GM12875 (cell line): ENCODE results near the gene MRPL45.

ENCODE experiments used
- H3K4me3 ChIP-seq: one replicate; pipeline ENCODE4 v1.5.1; 2011; ENCODE audit warnings: low read depth, low read length, control low read depth
- TF ChIP-seq, protein P1 (sequence below): IDR thresholded peaks from 2 replicates; pipeline ENCODE4 v1.5.1; 2011; ENCODE audit warnings: low read depth, mild to moderate bottlenecking, control low read depth, inconsistent platforms, low read length, moderate library complexity, borderline replicate concordance; ENCODE audit not compliant: insufficient read depth

The MRPL45 gene

DNA sequence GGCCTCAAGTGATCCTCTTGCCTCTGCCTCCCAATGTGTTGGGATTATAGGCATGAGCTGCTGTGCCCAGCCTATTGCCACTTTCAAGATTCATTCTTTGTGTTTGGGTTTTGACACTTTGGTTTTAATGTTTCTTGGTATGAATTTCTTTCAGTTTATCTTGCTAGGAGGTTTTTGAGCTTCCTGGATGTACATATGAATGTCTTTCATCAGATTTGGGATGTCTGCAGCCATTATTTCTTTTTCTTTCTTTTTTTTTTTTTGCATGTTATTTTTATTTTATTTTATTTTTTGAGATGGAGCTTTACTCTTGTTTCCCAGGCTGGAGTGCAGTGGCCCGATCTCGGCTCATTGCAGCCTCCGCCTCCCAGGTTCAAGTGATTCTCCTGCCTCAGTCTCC lies 18.5 kb downstream of the MRPL45 start:
- TF ChIP-seq, protein P1, sequence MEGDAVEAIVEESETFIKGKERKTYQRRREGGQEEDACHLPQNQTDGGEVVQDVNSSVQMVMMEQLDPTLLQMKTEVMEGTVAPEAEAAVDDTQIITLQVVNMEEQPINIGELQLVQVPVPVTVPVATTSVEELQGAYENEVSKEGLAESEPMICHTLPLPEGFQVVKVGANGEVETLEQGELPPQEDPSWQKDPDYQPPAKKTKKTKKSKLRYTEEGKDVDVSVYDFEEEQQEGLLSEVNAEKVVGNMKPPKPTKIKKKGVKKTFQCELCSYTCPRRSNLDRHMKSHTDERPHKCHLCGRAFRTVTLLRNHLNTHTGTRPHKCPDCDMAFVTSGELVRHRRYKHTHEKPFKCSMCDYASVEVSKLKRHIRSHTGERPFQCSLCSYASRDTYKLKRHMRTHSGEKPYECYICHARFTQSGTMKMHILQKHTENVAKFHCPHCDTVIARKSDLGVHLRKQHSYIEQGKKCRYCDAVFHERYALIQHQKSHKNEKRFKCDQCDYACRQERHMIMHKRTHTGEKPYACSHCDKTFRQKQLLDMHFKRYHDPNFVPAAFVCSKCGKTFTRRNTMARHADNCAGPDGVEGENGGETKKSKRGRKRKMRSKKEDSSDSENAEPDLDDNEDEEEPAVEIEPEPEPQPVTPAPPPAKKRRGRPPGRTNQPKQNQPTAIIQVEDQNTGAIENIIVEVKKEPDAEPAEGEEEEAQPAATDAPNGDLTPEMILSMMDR: no peak
- no peak overlapping the region for H3K4me3 ChIP-seq

DNA sequence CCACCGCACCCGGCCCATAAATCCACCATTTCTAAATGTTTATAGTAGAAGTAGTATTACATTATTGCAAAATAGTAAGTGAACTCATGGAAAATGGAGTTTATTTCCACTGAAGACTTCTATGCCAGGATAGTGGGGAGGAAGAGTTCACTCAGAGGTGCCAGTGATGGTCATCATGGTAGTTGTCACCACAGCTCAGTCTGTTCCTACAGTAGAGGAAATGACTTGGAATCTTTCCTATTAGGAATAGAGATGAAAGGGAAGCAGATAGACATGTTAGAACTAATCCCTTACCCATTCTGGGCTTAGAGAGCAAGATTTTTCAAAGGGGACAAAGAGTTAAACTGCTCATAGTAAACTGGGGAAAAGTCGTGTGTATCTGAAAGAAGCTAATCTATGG lies 20.1 kb downstream of the MRPL45 start:
- no peak overlapping the region for H3K4me3 ChIP-seq
- TF ChIP-seq, protein P1: no peak

DNA sequence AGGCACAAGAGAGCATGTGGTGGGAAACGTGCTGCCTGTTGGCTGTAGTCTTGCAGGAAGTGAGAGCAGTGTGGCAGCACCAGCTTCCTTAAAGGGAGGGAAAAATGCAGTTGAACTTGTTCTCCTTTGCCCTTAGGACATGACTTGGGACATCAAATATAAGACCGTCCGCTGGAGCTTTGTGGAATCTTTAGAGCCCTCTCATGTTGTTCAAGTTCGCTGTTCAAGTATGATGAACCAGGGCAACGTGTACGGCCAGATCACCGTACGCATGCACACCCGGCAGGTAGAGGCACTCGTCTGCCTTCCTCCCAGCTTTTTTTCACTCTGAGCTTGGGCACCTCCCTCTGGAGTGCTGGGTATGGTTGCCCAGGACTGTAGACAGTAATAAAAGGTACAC lies 23.5 kb downstream of the MRPL45 start:
- TF ChIP-seq, protein P1: no peak
- no peak overlapping the region for H3K4me3 ChIP-seq

DNA sequence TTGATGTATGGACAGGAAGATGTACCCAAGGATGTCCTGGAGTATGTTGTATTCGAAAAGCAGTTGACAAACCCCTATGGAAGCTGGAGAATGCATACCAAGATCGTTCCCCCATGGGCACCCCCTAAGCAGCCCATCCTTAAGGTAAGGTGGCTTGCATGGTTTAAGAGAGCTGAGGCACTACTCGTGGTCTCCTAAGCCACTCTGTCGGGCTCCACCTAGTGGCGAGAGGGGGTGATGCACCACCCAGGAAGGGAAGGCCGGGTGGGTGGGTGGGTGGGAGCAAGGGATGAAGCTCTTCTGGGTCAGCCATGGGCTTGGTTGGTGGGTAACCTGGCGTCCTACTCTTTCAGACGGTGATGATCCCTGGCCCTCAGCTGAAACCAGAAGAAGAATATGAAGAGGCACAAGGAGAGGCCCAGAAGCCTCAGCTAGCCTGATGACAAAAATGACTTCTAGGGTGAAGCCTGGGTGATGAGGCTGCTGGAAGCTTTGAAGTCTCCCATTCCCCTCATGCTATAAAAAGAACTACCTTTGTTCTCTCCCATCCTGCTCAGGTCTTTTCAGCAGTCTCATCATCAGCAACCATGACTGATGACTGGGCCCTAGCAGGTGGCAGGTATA lies 25.3 kb downstream of the MRPL45 start:
- TF ChIP-seq, protein P1: peak; percentile 80
- no peak overlapping the region for H3K4me3 ChIP-seq

DNA sequence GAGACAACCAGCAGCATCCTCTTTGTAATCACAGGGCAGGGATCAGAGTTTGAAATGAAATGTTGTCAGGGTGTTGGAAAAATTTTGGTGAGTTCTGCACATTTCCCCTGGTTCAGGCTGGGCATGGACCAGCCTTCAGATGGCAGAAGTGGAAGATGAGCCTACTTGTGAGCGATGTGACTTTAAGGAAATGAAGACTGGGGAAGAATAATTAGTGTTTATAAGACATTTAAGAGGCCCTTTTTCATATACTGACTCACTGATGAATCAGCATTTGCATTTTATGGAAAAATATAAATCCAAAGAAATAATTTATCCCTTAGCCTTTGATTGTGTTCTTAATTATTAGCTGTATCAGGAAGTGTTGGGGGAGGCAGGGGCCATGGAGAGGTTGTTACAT lies 25.9 kb downstream of the MRPL45 start:
- no peak overlapping the region for H3K4me3 ChIP-seq
- TF ChIP-seq, protein P1: no peak

DNA sequence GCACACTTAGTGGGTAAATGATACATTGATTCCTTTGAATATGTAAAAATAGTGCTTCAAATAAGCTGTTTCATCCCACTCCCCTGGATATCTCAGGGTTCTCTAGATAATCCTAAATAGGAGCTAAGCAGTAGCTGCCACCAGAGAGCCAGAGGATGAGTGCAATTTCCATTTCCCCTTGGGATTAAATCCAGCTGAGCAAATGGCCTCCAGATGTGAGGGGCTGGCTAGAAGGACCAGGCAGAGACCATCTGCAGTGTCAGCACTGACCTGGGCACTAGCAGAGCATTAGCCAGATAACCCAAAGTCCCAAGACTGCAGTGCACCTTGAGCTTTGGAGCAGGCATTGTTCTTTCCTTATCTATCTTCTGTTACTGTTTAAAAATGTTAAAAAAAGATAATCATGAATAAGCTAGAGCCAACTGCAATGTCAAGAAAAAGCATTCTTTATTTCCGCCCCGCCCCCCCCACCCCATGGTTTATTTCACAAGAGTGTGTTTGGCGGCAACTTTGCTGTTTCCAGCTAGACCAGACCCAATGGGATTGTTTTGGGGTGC lies 27.3 kb downstream of the MRPL45 start:
- H3K4me3 ChIP-seq: no peak overlapping the region
- TF ChIP-seq, protein P1: no peak

DNA sequence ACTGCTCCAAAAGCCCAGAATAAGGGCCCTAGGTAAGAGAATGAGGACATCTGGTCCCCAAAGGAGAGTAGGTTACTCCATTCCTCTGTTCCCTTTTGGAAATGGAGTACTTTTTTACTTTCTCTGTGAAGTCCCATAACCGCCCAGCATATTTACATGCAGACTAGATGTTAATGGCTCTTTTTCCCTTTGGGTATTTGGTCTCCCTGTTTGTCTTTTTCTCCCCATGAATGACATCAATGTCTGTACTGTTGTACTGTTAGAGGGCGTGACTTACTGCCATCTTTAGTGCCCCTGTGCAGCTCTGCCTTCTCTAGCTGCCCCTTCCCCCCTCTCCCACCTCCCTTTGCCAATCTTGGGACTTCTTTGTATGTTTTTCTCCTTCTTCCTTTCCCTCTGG lies 27.8 kb downstream of the MRPL45 start:
- no peak overlapping the region for H3K4me3 ChIP-seq
- TF ChIP-seq, protein P1: no peak
